Measurements from ENCODE around the gene DDX39A.

The DDX39A gene

GRCh38 chr19:14385492-14385891, 33.6 kb downstream of the DDX39A start:
- no peak overlapping the region for H3K27ac ChIP-seq (ENCODE audit: low read depth, low read length)
- H3K79me2 ChIP-seq (ENCODE audit: insufficient read depth, low read length), result no peaks in the 10 kb centered on the region
- H3F3A ChIP-seq (ENCODE audit: insufficient read depth), result no peaks in the 10 kb centered on the region
- no peaks in the 10 kb centered on the region for H3K9me2 ChIP-seq (replicated peaks; ENCODE audit: insufficient read depth, low read length)
- no peak overlapping the region for H3K4me2 ChIP-seq (ENCODE audit: low read depth, low read length, poor library complexity, severe bottlenecking)
- H3K9ac ChIP-seq (ENCODE audit: low read length), result no peak overlapping the region
- H3K4me3 ChIP-seq (ENCODE audit: insufficient read depth, low read length, poor library complexity, severe bottlenecking), result no peak overlapping the region
- TF ChIP-seq CTCF (IDR thresholded peaks at IDR 0.05; ENCODE audit: insufficient read depth, low read length, poor library complexity, severe bottlenecking) (no peak), EZH2phosphoT487 (conservative IDR thresholded peaks at IDR 0.05; ENCODE audit: low read length) (no peak)
- no peaks in the 10 kb centered on the region for H4K20me1 ChIP-seq (ENCODE audit: low read depth, low read length)
- H2AFZ ChIP-seq (ENCODE audit: low read depth, low read length, severe bottlenecking), result no peak overlapping the region
- H3K27me3 ChIP-seq (ENCODE audit: low read length), result no peaks in the 10 kb centered on the region
- no peaks in the 10 kb centered on the region for H3K9me3 ChIP-seq (ENCODE audit: insufficient read depth, low read length)
- no peaks in the 10 kb centered on the region for H3K36me3 ChIP-seq (ENCODE audit: low read length)

GRCh38 chr19:14383661-14384555, 35.2 kb downstream of the DDX39A start:
- Histone ChIP-seq H4K20me1 (ENCODE audit: low read depth, low read length) (no peaks in the 10 kb centered on the region), H3K9me2 (replicated peaks; ENCODE audit: insufficient read depth, low read length) (no peaks in the 10 kb centered on the region), H3K27ac (ENCODE audit: low read depth, low read length) (no peak overlapping the region), H3K4me3 (ENCODE audit: insufficient read depth, low read length, poor library complexity, severe bottlenecking) (no peak overlapping the region), H3K27me3 (ENCODE audit: low read length) (no peaks in the 10 kb centered on the region), H2AFZ (ENCODE audit: low read depth, low read length, severe bottlenecking) (no peak overlapping the region), H3K79me2 (ENCODE audit: insufficient read depth, low read length) (no peaks in the 10 kb centered on the region), H3F3A (ENCODE audit: insufficient read depth) (no peaks in the 10 kb centered on the region), H3K9ac (ENCODE audit: low read length) (no peak overlapping the region), H3K4me2 (ENCODE audit: low read depth, low read length, poor library complexity, severe bottlenecking) (no peak overlapping the region), H3K36me3 (ENCODE audit: low read length) (no peaks in the 10 kb centered on the region), H3K9me3 (ENCODE audit: insufficient read depth, low read length) (no peaks in the 10 kb centered on the region)
- no peak for TF ChIP-seq EZH2phosphoT487 (conservative IDR thresholded peaks at IDR 0.05; ENCODE audit: low read length)
- TF ChIP-seq CTCF (IDR thresholded peaks at IDR 0.05; ENCODE audit: insufficient read depth, low read length, poor library complexity, severe bottlenecking), result no peak

GRCh38 chr19:14381689-14382474, 37.3 kb downstream of the DDX39A start:
- Histone ChIP-seq H3K4me2 (ENCODE audit: low read depth, low read length, poor library complexity, severe bottlenecking) (no peak overlapping the region), H4K20me1 (ENCODE audit: low read depth, low read length) (no peaks in the 10 kb centered on the region), H3K27me3 (ENCODE audit: low read length) (no peaks in the 10 kb centered on the region), H3K4me3 (ENCODE audit: insufficient read depth, low read length, poor library complexity, severe bottlenecking) (no peak overlapping the region), H3K9ac (ENCODE audit: low read length) (no peak overlapping the region), H3K27ac (ENCODE audit: low read depth, low read length) (no peak overlapping the region), H3K9me3 (ENCODE audit: insufficient read depth, low read length) (no peaks in the 10 kb centered on the region), H3K79me2 (ENCODE audit: insufficient read depth, low read length) (no peaks in the 10 kb centered on the region), H3K36me3 (ENCODE audit: low read length) (no peaks in the 10 kb centered on the region), H2AFZ (ENCODE audit: low read depth, low read length, severe bottlenecking) (no peak overlapping the region), H3F3A (ENCODE audit: insufficient read depth) (no peaks in the 10 kb centered on the region), H3K9me2 (replicated peaks; ENCODE audit: insufficient read depth, low read length) (no peaks in the 10 kb centered on the region)
- TF ChIP-seq EZH2phosphoT487 (conservative IDR thresholded peaks at IDR 0.05; ENCODE audit: low read length) (no peak), CTCF (IDR thresholded peaks at IDR 0.05; ENCODE audit: insufficient read depth, low read length, poor library complexity, severe bottlenecking) (no peak)
